ENCODE results near the gene NDUFS1.

DNA sequence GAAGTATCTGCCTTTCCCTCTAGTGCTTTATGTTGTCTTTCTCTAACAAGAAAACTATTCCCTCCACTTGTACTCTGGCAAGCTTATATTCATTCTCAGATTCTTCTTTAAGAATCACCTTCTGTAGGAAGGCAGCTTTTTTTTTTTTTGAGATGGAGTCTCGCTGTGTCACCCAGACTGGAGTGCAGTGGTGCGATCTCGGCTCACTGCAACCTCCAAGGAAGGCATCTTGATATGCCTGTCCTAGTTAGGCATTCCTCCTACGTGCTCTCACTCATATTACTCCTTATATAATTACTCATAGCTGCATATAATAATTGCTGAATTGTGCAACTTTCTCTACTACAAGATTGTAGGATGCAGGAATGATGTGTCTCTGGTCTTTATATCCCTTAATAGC is 15.8 kb downstream of the NDUFS1 start:
- TF ChIP-seq, protein P1, sequence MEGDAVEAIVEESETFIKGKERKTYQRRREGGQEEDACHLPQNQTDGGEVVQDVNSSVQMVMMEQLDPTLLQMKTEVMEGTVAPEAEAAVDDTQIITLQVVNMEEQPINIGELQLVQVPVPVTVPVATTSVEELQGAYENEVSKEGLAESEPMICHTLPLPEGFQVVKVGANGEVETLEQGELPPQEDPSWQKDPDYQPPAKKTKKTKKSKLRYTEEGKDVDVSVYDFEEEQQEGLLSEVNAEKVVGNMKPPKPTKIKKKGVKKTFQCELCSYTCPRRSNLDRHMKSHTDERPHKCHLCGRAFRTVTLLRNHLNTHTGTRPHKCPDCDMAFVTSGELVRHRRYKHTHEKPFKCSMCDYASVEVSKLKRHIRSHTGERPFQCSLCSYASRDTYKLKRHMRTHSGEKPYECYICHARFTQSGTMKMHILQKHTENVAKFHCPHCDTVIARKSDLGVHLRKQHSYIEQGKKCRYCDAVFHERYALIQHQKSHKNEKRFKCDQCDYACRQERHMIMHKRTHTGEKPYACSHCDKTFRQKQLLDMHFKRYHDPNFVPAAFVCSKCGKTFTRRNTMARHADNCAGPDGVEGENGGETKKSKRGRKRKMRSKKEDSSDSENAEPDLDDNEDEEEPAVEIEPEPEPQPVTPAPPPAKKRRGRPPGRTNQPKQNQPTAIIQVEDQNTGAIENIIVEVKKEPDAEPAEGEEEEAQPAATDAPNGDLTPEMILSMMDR (conservative IDR thresholded peaks at IDR 0.05; ENCODE audit: low read length): no peak
- TF ChIP-seq EZH2phosphoT487 (IDR thresholded peaks at IDR 0.05; ENCODE audit: borderline replicate concordance, low read depth, low read length): no peak
